Endothelial cell of hepatic sinusoid (primary cell): ENCODE measurements around the gene LILRB5.
"Not testable (repeated sequence)": the region's sequence is repeated elsewhere in the genome, so short reads cannot be mapped to it uniquely, and the experiment has no call there.

Experiments
- in situ Hi-C: cut with HindIII; loops from 2 replicates; pipeline ENCODE4 v1.10.0; 2017; ENCODE audit warnings: low sequenced_read_pairs

Gene LILRB5

GRCh38 chr19:54277111-54277615 lies 20.1 kb upstream of the LILRB5 start:
- in situ Hi-C loops, result not testable (repeated sequence)

GRCh38 chr19:54275951-54276350 lies 18.9 kb upstream of the LILRB5 start:
- in situ Hi-C loops, result no loop called here

- in situ Hi-C loops, result not testable (repeated sequence)
Measured at GRCh38 chr19:54274516-54274915, 17.4 kb upstream of the LILRB5 start.

- in situ Hi-C loops, result no loop called here
Measured at GRCh38 chr19:54273821-54274220, 16.7 kb upstream of the LILRB5 start.

GRCh38 chr19:54272181-54272580 lies 15.1 kb upstream of the LILRB5 start:
- in situ Hi-C loops, result not testable (repeated sequence)

GRCh38 chr19:54271587-54271986 lies 14.5 kb upstream of the LILRB5 start:
- in situ Hi-C loops, result not testable (repeated sequence)

GRCh38 chr19:54271106-54271505 lies 14.0 kb upstream of the LILRB5 start:
- in situ Hi-C loops, result no loop called here

- in situ Hi-C loops, result no loop called here
Measured at GRCh38 chr19:54268936-54269335, 11.9 kb upstream of the LILRB5 start.

- in situ Hi-C loops, result no loop called here
Measured at GRCh38 chr19:54266133-54266532, 9.1 kb upstream of the LILRB5 start.

GRCh38 chr19:54262470-54262869 lies 5.4 kb upstream of the LILRB5 start:
- in situ Hi-C loops, result no loop called here

- in situ Hi-C loops, result no loop called here
Measured at GRCh38 chr19:54262066-54262465, 5.0 kb upstream of the LILRB5 start.

GRCh38 chr19:54256250-54257115 lies 590 bp downstream of the LILRB5 start:
- in situ Hi-C loops, result no loop called here

GRCh38 chr19:54255105-54255775 lies 1.8 kb downstream of the LILRB5 start:
- in situ Hi-C loops, result no loop called here

GRCh38 chr19:54254195-54254906 lies 2.7 kb downstream of the LILRB5 start:
- in situ Hi-C loops, result no loop called here

GRCh38 chr19:54253331-54254194 lies 3.5 kb downstream of the LILRB5 start:
- in situ Hi-C loops, result no loop called here

- in situ Hi-C loops, result no loop called here
Measured at GRCh38 chr19:54252845-54253244, 4.2 kb downstream of the LILRB5 start.

- in situ Hi-C loops, result no loop called here
Measured at GRCh38 chr19:54252243-54252642, 4.8 kb downstream of the LILRB5 start.

GRCh38 chr19:54248016-54248601 lies 9.0 kb downstream of the LILRB5 start:
- in situ Hi-C loops, result no loop called here

GRCh38 chr19:54247106-54247930 lies 9.8 kb downstream of the LILRB5 start:
- in situ Hi-C loops, result no loop called here
